H9 (cell line): ENCODE data around the gene SPATA20. TPM values are rescaled to one million over a fixed set of nuclear protein-coding genes. Genes with fewer than 3 reads are reported as not detected.

ENCODE experiments used
- DNase-seq: peaks from one replicate; pipeline ENCODE4 v3.0.0-alpha.2; 2017
- H2AFZ ChIP-seq: one replicate; pipeline ENCODE4 v1.6.1; 2013; ENCODE audit warnings: mild to moderate bottlenecking, low read length, control low read depth, moderate library complexity
- H2AK5ac ChIP-seq: 2 replicates; pipeline ENCODE4 v1.6.1; 2013; ENCODE audit warnings: low read length, control low read depth, mixed read lengths; ENCODE audit not compliant: insufficient read length
- H2BK120ac ChIP-seq: one replicate; pipeline ENCODE4 v1.6.1; 2013; ENCODE audit warnings: low read depth, mild to moderate bottlenecking, low read length, control low read depth, inconsistent platforms; ENCODE audit not compliant: poor library complexity, severe bottlenecking
- H2BK12ac ChIP-seq: 2 replicates; pipeline ENCODE4 v1.6.1; 2013; ENCODE audit warnings: low read length, control low read depth, mixed read lengths, low read depth; ENCODE audit not compliant: insufficient read length
- H2BK15ac ChIP-seq: 2 replicates; pipeline ENCODE4 v1.6.1; 2013; ENCODE audit warnings: low read depth, low read length, control low read depth
- H2BK20ac ChIP-seq: one replicate; pipeline ENCODE4 v1.6.1; 2013; ENCODE audit warnings: low read depth, mild to moderate bottlenecking, low read length, control low read depth, inconsistent platforms; ENCODE audit not compliant: poor library complexity, severe bottlenecking
- H2BK5ac ChIP-seq: 2 replicates; pipeline ENCODE4 v1.6.1; 2013; ENCODE audit warnings: low read length, control low read depth, mixed read lengths; ENCODE audit not compliant: insufficient read length
- H3K14ac ChIP-seq: 2 replicates; pipeline ENCODE4 v1.6.1; 2013; ENCODE audit warnings: low read length, control low read depth; ENCODE audit not compliant: insufficient read depth
- H3K18ac ChIP-seq: 2 replicates; pipeline ENCODE4 v1.6.1; 2013; ENCODE audit warnings: low read depth, mild to moderate bottlenecking, mixed read lengths, low read length, control low read depth; ENCODE audit not compliant: insufficient read length
- H3K23ac ChIP-seq: 2 replicates; pipeline ENCODE4 v1.6.1; 2013; ENCODE audit warnings: low read length, control low read depth, mixed read lengths, low read depth; ENCODE audit not compliant: insufficient read length
- H3K23me2 ChIP-seq: 2 replicates; pipeline ENCODE4 v1.6.1; 2013; ENCODE audit warnings: low read depth, mild to moderate bottlenecking, mixed read lengths, low read length, control low read depth; ENCODE audit not compliant: insufficient read length, poor library complexity, severe bottlenecking
- H3K27ac ChIP-seq: 2 replicates; pipeline ENCODE4 v1.5.1; 2013; ENCODE audit warnings: low read length, control low read depth, mixed read lengths, low read depth; ENCODE audit not compliant: insufficient read length
- H3K27me3 ChIP-seq: 2 replicates; pipeline ENCODE4 v1.6.1; 2013; ENCODE audit warnings: low read length, control low read depth, inconsistent platforms; ENCODE audit not compliant: insufficient read depth
- H3K4ac ChIP-seq: 2 replicates; pipeline ENCODE4 v1.6.1; 2013; ENCODE audit warnings: low read depth, mild to moderate bottlenecking, control low read depth, inconsistent platforms, low read length, moderate library complexity
- H3K4me1 ChIP-seq: 2 replicates; pipeline ENCODE4 v1.6.1; 2013; ENCODE audit warnings: low read length, control low read depth, inconsistent platforms; ENCODE audit not compliant: insufficient read depth
- H3K4me2 ChIP-seq: 2 replicates; pipeline ENCODE4 v1.6.1; 2013; ENCODE audit warnings: low read length, control low read depth, mixed read lengths; ENCODE audit not compliant: insufficient read length, insufficient read depth
- H3K56ac ChIP-seq: 2 replicates; pipeline ENCODE4 v1.6.1; 2013; ENCODE audit warnings: low read depth, mild to moderate bottlenecking, mixed read lengths, low read length, control low read depth; ENCODE audit not compliant: insufficient read length
- H3K79me1 ChIP-seq: 2 replicates; pipeline ENCODE4 v1.6.1; 2013; ENCODE audit warnings: low read depth, mild to moderate bottlenecking, moderate library complexity, low read length, control low read depth, inconsistent platforms; ENCODE audit not compliant: insufficient read depth, poor library complexity, severe bottlenecking
- H3K79me2 ChIP-seq: 2 replicates; pipeline ENCODE4 v1.6.1; 2013; ENCODE audit warnings: low read length, control low read depth, inconsistent platforms; ENCODE audit not compliant: insufficient read depth
- H3K9ac ChIP-seq: 2 replicates; pipeline ENCODE4 v1.6.1; 2013; ENCODE audit warnings: low read length, control low read depth, mixed read lengths; ENCODE audit not compliant: insufficient read length; ENCODE audit errors: extremely low read depth
- H3K9me3 ChIP-seq: one replicate; pipeline ENCODE4 v1.6.1; 2013; ENCODE audit warnings: low read depth, low read length, inconsistent platforms; ENCODE audit not compliant: control insufficient read depth
- H3T11ph ChIP-seq: one replicate; pipeline ENCODE4 v1.6.1; 2013; ENCODE audit warnings: mild to moderate bottlenecking, low read length, control low read depth, inconsistent platforms
- H4K20me1 ChIP-seq: one replicate; pipeline ENCODE4 v1.6.1; 2013; ENCODE audit not compliant: control insufficient read depth, insufficient read length, insufficient read depth
- H4K5ac ChIP-seq: 2 replicates; pipeline ENCODE4 v1.6.1; 2013; ENCODE audit warnings: low read depth, mild to moderate bottlenecking, mixed read lengths, low read length, control low read depth; ENCODE audit not compliant: insufficient read length
- H4K8ac ChIP-seq: replicated peaks from 2 replicates; pipeline ENCODE4 v1.6.1; 2013; ENCODE audit warnings: low read length, control low read depth, mixed read lengths, low read depth; ENCODE audit not compliant: insufficient read length
- H4K91ac ChIP-seq: 2 replicates; pipeline ENCODE4 v1.6.1; 2013; ENCODE audit warnings: low read depth, mild to moderate bottlenecking, moderate library complexity, mixed read lengths, low read length, control low read depth; ENCODE audit not compliant: insufficient read length
- H3K27ac Mint-ChIP-seq, 3 experiments: 2 replicates in 2 of 3; 3 replicates in 1 of 3; pipeline ENCODE4 v1.8.0; 2020 to 2021; ENCODE audit warnings: mixed read lengths in 3 of 3, mild to moderate bottlenecking in 1 of 3, moderate library complexity in 1 of 3
- H3K27me3 Mint-ChIP-seq: 2 replicates; pipeline ENCODE4 v1.8.0; 2021; ENCODE audit warnings: low read depth, mild to moderate bottlenecking, moderate library complexity, mixed read lengths
- H3K36me3 Mint-ChIP-seq, 3 experiments: 2 replicates in 2 of 3; 3 replicates in 1 of 3; pipeline ENCODE4 v1.8.0; 2020 to 2021; ENCODE audit warnings: low read depth in 3 of 3, mixed read lengths in 3 of 3; ENCODE audit not compliant: insufficient read depth in 1 of 3
- H3K4me1 Mint-ChIP-seq, 2 experiments: 2 replicates each; pipeline ENCODE4 v1.8.0; 2020; ENCODE audit warnings: mixed read lengths in 2 of 2
- H3K4me3 Mint-ChIP-seq, 2 experiments: 2 replicates in 1 of 2; 3 replicates in 1 of 2; pipeline ENCODE4 v1.8.0; 2020 to 2021; ENCODE audit warnings: mild to moderate bottlenecking in 2 of 2, mixed read lengths in 2 of 2, moderate library complexity in 1 of 2
- H3K9me3 Mint-ChIP-seq, 2 experiments: 2 replicates in 1 of 2; 3 replicates in 1 of 2; pipeline ENCODE4 v1.8.0; 2020; ENCODE audit warnings: mild to moderate bottlenecking in 2 of 2, mixed read lengths in 2 of 2, moderate library complexity in 1 of 2
- CTCF ChIP-seq: fragments of 200-600 bp; sonication (generic); conservative IDR thresholded peaks from 3 replicates; pipeline ENCODE4 v1.8.0; 2021; ENCODE audit warnings: antibody characterized with exemption, mild to moderate bottlenecking
- WGBS: extraction: QIAGEN DNeasy Blood & Tissue Kit; methylation state at CpG from one replicate; pipeline ENCODE4 v1.1.7; 2013; ENCODE audit warnings: missing lambda C conversion rate, low lambda C conversion rate, mixed read lengths; ENCODE audit not compliant: insufficient read length; ENCODE audit errors: extremely low coverage; 5-methylcytosine and 5-hydroxymethylcytosine counted together
- total RNA-seq: library from RNA; stranded (reverse); gene quantifications from 2 replicates; pipeline ENCODE4 v1.2.1, GENCODE V29; 2021

SPATA20 gene
- total RNA-seq, 1 experiment from 2014 or later: 23.9 TPM

- H3K36me3 Mint-ChIP-seq: peaks cover 0 to 5% (median 2%) of the 10 kb centered on the region in 3 experiments; a peak in 2 of 7 replicates
- Histone ChIP-seq H3K56ac (no peak overlapping the region), H3K9ac (no peak overlapping the region), H3K23me2 (no peaks in the 10 kb centered on the region), H3K79me2 (no peaks in the 10 kb centered on the region), H4K8ac (no peak overlapping the region), H2BK12ac (no peak overlapping the region), H3K18ac (no peak overlapping the region), H2AK5ac (no peak overlapping the region), H3K14ac (no peak overlapping the region), H2BK15ac (no peak overlapping the region), H3K4ac (no peak overlapping the region), H3K9me3 (no peaks in the 10 kb centered on the region), H3K27me3 (peaks cover 2% of the 10 kb centered on the region; the same call in 1 of the 2 replicates), H2AFZ (no peak overlapping the region), H4K20me1 (no peaks in the 10 kb centered on the region), H2BK120ac (no peak overlapping the region), H3K23ac (no peak overlapping the region), H3K4me1 (no peaks in the 10 kb centered on the region), H3T11ph (no peak overlapping the region), H4K5ac (no peak overlapping the region), H3K27ac (no peak overlapping the region), H2BK5ac (no peak overlapping the region), H4K91ac (no peak overlapping the region), H3K4me2 (no peak overlapping the region), H2BK20ac (no peak overlapping the region), H3K79me1 (no peaks in the 10 kb centered on the region)
- H3K27me3 Mint-ChIP-seq: peaks cover 28% of the 10 kb centered on the region
- TF ChIP-seq CTCF: no peak
- no peak for DNase-seq
- no peak overlapping the region for H3K4me3 Mint-ChIP-seq
- WGBS: no CpG with 5 or more reads among the region's 19 CpGs
- H3K27ac Mint-ChIP-seq: no peak overlapping the region; a peak in 1 of 7 replicates
- H3K4me1 Mint-ChIP-seq: peaks cover 18 to 30% of the 10 kb centered on the region in 2 experiments; a peak in 3 of 4 replicates
- no peaks in the 10 kb centered on the region for H3K9me3 Mint-ChIP-seq
Measured at GRCh38 chr17:50571681-50572080, 24.7 kb downstream of the SPATA20 start.
